Measurements from ENCODE around the gene KCNH2. TPM values are rescaled to one million over a fixed set of nuclear protein-coding genes. Genes with fewer than 3 reads are reported as not detected.

KCNH2 gene
- total and polyA plus RNA-seq, 2 of the 13 experiments (the other 11 are each of a cell fraction or from before 2014, with no cell fraction given) = 0.09 to 0.11 TPM

GRCh38 chr7:150957133-150958020 lies 20.7 kb downstream of the KCNH2 start (continued):
- no peak for TF ChIP-seq ZNF577 (CRISPR knock-in tag; IDR thresholded peaks at IDR 0.05; ENCODE audit: borderline replicate concordance, low read depth)
- TF ChIP-seq CERS6 (CRISPR knock-in tag; IDR thresholded peaks at IDR 0.05) = no peak
- no peak for TF ChIP-seq ZNF652 (CRISPR knock-in tag; IDR thresholded peaks at IDR 0.05; ENCODE audit: borderline replicate concordance, low read depth)

- 26% methylated on average over 6 of the region's 9 CpGs for WGBS (ENCODE audit: low lambda C conversion rate)
- Histone ChIP-seq H3K79me2 (ENCODE audit: insufficient read depth, low read length) (no peaks in the 10 kb centered on the region), H4K20me1 (ENCODE audit: insufficient read depth, low read length) (no peaks in the 10 kb centered on the region), H2AFZ (ENCODE audit: low read length) (no peak overlapping the region), H3K4me2 (ENCODE audit: low read depth, low read length) (no peak overlapping the region), H3K27ac (ENCODE audit: extremely low read length, insufficient read depth, low read length) (no peak overlapping the region), H3K9me3 (ENCODE audit: low read length) (no peaks in the 10 kb centered on the region), H3K4me3 (replicated peaks in 1 of 3; ENCODE audit: insufficient read depth in 1 of 3, low read depth in 2 of 3, low read length in 3 of 3) (no peak overlapping the region), H3K36me3 (replicated peaks in 1 of 2; ENCODE audit: control insufficient read depth in 1 of 2, insufficient read depth in 2 of 2, low read length in 2 of 2) (no peaks in the 10 kb centered on the region), H3K27me3 (ENCODE audit: control insufficient read depth in 1 of 2, insufficient read depth in 2 of 2, low read length in 2 of 2) (peaks cover 10 to 38% of the 10 kb centered on the region in 2 experiments; a peak in 3 of 5 replicates), H3K9ac (ENCODE audit: insufficient read depth, low read depth, low read length) (no peak overlapping the region), H3K4me1 (ENCODE audit: insufficient read depth, low read length) (no peaks in the 10 kb centered on the region)
- POLR2A ChIA-PET = no interaction called here
- ATAC-seq (no peak), DNase-seq (ENCODE audit: low spot score) (no peak), FAIRE-seq (no peak)
- BruUV-seq (replicated peaks) = no TSS peak
- intact Hi-C loops (cut with micrococcal nuclease; ENCODE audit: unreplicated experiment) (no loop called here), in situ Hi-C loops (cut with HindIII; ENCODE audit: extremely low pct_ligation_motif_present, low pct_unique_long_range_greater_than_20kb) (no loop called here)
- CTCF ChIA-PET (ENCODE audit: low intra/inter-chr PET ratio, low total read pairs) = no interaction called here
- TF ChIP-seq ZNF335 (CRISPR knock-in tag; IDR thresholded peaks at IDR 0.05) (no peak), FIP1L1 (IDR thresholded peaks at IDR 0.05; ENCODE audit: borderline replicate concordance, insufficient read depth, low read depth, low read length) (no peak), ZNF543 (CRISPR knock-in tag; IDR thresholded peaks at IDR 0.05) (no peak), RNF2 (conservative IDR thresholded peaks at IDR 0.05; ENCODE audit: low read depth) (no peak), ZNF18 (CRISPR knock-in tag; IDR thresholded peaks at IDR 0.05; ENCODE audit: insufficient replicate concordance) (no peak), PAXIP1 (CRISPR knock-in tag; conservative IDR thresholded peaks at IDR 0.05) (no peak), ATF4 (CRISPR knock-in tag; IDR thresholded peaks at IDR 0.05) (no peak), AKAP8 (CRISPR knock-in tag; IDR thresholded peaks at IDR 0.05) (no peak)
Measured at GRCh38 chr7:150956395-150957132, 21.6 kb downstream of the KCNH2 start.

All from HepG2 (cell line).